GM21390 (cell line): ENCODE results near the gene CMTM2.
"Not testable (repeated sequence)": the region's sequence is repeated elsewhere in the genome, so short reads cannot be mapped to it uniquely, and the experiment has no call there.

Experiments used
- ATAC-seq: cut with Tn5 transposase; IDR thresholded peaks from one replicate; pipeline ENCODE4 v1.9.1; 2021; ENCODE audit not compliant: unreplicated experiment

The CMTM2 gene

DNA sequence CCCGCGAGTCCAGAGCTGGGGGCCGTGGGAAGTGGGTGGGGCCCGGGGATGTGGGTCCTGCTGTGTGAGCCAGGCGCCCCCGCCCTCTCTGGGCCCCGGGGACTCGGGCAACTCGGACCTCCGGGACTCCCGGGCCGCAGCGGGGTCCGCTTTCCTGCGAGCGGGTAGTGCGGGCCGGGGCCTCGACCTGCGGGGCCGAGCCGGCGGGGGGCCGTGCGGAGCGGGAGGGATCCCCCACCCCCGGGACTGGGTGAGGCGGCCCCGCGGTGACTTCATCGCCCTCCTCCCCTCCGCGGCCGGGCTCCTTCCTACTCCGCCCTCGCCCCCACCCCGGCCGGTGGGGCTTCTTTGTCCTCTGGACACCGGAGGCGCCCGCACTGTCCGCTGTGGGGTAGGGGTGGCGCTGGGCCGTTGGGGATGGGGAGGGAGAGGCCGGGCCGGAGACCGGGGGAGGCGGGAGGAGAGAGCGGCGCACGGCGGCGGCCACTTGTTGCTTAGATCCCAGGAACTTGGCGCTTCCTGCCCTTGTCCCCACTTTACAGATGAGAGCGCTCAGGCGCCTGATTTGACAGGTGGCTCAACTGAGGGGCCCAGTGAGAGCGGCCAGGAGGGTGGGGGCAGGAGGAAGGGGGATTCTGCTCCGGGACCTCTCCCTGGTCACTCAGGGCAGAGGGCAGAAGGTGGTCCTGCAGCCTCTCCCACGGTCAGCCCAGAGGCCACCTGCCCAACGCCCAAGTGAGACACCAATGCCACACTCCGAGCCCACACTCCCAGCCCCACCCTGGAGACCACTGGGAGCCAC lies 26.1 kb downstream of the CMTM2 start:
- ATAC-seq = no peak

DNA sequence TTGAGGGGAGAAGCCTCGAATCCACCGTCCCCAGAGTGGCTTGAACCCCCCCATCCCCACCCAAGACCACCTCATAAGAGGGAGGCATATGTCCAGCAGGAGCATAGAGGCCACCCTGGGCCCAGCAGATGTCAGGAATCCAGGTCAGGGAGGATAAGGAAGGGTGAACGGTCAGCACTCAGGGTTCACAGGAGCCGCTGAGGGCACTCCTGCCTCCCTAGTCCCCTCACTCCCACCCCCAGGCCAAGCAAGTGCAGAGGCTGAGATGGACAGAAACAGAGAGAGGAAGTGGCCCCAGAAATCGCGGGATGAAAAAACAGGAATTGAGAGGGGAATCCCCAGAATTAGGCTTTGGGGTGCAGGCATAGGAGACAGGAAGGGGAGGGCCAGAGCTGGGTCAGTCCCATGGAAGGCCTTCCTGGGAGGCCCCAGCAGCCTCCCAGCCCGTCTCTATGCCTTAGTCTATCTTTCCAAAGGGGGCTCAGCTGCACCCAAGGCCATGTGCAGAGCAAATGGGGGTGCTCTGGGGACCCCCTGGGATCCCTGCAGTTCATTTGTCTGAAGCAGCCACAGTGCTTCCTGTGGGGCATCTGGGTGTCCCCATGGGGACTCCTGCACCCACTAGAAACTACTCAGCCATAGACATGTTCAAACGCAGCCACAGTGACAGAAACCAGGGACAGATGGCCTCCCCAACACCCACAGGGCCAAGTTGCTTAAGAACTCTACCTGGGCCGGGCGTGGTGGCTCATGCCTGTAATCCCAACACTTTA lies 26.9 kb downstream of the CMTM2 start:
- no peak for ATAC-seq

DNA sequence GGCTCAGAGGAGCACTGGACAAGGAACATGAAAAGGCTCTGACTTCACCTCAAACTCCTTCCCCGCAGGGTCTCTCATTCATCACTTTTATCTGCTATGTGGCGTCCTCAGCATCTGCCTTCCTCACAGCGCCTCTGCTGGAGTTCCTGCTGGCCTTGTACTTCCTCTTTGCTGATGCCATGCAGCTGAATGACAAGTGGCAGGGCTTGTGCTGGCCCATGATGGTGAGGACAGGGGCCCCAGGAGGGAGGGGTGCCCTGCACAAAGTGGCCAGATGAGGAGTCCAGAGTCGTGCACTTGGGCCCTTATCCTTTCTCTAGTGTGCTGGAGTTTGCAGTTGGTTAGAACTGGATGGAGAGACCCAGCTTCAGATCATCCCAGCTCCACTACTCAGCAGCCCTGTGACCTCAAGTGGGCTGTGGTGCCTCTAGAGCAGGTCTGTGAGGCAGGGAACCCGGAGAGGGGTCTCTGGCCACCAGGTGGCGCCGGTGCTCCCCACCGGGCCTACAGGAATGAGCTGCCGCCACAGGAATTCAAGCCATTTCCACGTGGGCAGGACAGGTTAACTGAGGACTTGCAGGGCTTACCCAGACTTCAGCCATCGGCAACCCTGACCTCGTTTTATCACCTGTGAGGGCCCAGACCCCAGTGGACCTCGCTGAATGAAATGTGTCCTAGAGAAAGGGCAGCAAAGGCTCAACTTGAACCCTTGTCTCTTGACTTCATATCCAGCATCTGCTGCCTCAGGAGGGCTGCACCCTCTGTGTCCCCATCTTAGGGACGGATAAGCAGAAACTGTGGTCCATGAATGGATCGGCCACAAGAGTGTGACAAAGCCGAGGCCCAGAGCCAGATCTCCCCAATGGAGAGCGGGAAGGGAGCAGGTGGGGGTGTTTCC lies 29.2 kb downstream of the CMTM2 start:
- peak; percentile 53 for ATAC-seq

DNA sequence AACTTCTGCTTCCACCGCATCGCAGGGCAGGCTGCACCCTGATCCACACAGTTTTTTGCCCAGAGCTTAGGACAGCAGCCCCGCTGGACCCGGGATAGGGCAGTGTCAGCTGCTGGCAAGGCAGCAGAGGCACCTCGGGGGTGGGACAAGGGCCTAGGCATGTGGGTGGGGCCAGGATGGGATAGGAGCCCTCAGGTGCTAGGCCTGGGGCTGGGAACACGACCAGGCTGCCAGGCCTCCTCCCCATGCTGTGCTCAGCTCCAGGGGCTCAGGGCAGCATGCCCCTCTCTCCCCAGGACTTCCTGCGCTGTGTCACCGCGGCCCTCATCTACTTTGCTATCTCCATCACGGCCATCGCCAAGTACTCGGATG lies 29.9 kb downstream of the CMTM2 start:
- ATAC-seq = no peak

DNA sequence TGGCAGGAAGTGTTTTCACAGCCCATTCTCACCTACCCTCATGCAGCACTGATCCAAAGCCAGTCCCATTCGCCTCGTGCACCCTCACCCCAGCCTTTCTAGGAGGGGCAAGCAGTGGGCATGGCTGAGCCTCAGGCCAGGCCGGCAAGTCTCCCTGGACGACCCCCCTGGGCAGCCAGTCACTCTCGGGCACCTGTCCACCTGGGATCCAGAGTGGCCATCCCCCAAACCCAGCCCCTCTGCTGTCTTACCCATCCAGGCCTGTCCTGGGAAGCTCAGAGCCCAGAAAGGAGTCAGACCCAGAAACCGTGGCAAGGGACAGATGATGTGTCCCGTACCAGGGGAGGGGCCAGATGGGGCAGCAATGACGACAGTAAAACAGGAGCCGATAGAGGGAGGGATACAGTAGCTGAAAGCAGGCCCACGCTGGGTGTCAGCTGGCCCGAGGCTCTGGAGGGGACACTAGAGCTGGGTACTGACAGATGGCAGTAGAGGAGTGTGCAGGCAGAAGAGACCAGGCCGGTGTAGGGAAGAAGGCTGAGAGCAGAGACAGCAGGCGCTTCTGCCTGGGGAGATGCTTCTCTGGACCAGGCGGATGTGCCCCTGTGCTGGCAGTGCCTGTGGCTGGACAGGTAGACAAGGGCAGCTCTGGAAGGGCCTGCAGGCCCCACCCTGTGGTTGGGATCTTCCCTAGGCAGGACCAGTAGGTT lies 31.0 kb downstream of the CMTM2 start:
- no peak for ATAC-seq

DNA sequence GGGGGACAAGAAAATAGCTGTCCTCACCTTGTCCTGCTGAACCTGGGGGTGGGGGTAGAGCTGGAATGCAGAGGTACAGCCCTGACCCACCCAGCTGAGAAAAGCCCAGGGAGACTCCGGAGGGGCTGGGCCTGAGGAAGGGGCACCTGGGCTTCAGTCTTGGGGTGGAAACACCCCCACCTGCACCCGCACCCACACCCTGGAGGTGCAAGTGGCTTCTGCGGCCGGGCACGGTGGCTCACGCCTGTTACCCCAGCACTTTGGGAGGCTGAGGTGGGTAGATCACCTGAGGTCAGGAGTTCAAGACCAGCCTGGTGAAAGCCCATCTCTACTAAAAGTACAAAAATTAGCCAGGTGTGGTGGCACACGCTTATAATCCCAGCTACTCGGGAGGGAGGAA lies 32.6 kb downstream of the CMTM2 start:
- not testable (repeated sequence) for ATAC-seq

DNA sequence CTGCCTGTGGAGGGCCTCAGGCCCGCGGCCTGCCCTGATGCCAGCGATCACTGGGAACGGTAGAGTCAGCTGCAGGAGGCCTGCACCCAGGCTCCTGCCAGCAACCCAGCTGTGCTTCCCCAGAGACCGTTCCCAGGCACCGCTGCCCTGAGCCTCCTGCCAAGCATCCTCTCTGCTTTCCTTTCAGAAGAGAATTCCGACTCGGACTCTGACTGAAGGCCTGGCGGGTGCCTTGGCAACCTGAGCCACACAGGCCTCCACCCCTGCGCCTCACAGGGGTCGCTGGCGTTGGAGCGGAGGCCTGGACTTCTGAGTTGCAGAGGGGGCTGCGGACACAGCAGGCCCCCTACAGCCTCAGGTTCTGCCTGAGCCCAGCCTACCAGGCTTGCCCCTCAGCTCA lies 33.2 kb downstream of the CMTM2 start:
- ATAC-seq = no peak

DNA sequence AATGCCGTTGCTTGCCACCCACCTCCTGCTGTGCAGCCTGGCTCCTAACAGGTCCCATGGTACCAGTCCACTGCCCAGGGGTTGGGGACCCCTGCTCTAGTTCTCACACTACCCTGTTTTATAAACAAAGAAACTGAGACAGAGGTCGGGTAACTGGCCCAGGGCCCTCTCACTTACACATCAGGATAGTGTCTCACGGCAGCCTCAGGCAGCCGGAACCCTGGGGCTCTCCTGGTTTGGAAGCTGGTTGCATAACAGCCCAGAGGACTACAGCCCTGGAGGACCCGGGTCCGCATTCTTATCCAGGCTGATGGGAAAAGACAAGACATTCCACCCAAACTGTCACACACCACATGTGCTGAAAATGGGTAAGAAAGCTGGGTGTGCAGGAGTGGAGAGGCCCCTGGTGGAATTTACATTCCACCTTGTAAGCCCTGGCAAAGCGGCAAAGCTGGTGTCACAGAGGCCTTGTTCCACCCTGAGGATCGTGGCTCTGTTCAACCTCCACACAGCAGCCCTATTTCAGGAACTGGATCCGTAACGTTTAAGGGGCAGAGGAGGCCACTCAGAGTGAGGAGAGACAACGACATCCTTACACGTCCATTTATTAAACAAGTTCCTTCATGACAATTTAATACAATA lies 35.0 kb downstream of the CMTM2 start:
- no peak for ATAC-seq

DNA sequence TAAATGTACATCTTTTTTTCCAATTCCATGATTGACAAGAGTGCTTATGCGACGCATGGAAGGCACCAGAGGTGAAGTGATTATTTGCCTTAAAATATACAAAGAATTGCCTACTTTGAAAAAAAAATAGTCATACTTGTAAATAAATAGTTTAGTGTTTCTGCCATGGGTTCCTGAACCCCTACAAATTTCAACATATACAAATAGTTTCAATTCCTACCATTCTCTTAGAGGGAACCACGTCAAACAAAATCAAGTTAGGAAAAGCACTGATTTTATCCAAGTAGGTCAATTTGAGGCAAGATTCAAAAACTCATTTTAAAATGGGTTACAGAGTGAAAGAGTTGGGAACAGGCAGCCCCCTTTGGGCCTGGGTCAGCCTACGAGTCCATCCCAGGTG lies 36.9 kb downstream of the CMTM2 start:
- no peak for ATAC-seq

DNA sequence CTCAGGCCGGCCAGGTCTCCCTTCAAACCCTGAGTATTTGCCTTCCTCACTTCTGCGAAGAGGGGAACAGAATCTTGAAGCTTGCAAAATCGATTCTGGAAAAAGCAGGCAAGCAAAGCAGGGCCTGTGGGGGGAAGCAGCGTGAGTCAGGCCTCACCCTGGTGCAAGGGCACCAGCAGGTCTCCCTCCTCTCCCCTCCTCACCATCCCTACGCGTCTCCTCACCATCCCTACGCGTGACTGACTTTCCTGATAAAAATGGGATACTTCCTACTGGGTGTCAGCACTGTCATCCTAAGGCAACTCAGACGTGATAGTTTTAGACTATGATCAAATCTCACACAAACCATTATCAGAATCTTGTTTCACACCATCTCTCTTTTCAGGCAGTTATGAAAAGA lies 37.3 kb downstream of the CMTM2 start:
- ATAC-seq = no peak

DNA sequence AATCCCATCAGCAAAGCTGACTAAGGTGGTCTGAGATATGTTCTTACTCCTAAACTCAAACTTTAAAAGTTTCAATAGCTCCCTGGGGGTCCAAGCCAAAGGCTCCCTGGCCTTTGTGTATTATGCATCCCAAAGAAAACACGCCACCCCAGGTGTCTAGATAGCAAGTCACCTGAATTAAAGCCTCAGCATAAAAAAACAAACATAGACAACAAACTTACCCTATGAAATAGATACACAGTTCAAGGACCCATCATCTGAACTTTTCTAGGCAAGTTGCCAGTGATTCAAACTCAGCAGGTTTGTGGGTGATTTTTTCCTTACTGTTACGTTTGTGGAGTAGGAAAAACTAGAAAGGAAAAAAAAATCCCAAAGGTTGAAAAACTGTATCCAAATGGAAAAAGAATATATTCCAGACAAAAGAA lies 37.8 kb downstream of the CMTM2 start:
- no peak for ATAC-seq

DNA sequence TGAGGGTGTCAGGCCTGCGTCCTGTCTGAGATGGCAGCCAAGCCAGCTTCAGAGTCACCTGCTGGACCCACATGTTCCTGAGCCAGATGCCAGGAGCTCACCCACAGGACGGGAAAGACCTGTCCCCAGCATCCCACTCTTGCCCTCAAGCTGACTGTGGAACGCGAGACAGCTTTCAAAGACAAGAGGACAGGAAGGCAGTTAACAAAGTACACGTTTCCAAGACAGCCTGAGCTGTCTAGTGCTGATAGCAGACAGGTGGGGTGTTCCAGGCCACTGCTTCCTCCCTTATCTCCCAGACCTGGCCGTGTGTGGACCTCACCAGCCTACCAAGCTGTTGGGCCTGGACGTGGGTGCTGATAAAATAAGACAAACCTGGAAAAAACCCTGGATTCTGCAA lies 38.5 kb downstream of the CMTM2 start:
- no peak for ATAC-seq

DNA sequence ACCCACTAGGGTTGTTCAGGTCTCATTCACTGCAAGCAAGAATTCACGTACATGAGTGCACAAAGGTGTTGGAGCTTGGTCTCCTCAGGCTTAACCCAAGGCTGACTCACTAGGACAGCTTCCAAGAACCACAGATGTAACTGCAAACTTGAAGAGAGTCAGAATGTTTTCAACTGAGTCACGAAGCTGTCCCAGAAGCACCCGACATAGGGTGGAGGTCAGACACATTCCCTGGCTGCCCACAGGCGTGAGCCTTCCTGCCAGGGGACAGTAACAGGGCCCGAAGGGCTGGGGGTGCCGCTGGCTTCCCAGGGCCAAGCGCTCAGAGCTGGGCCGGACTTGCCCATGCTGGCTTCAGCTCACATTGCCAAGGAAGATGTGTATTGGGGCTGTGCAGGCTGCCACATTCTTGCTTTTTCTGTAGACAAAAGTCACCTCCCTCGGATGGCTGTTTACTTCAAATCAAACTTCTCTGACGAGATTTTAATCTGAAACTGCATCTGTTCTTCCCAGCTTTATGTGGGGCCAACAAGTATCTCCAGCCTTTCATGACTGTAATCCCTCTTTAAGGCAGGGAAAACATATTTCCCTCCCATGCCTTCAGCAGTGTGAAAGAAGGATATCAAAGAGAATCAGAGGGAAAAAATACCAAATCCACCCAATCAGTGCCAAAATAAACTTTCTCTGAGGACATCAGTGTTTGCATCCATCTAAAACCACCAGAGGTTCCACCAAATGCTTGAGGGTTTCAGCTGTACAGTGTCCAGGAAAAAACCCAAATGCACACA lies 39.5 kb downstream of the CMTM2 start:
- no peak for ATAC-seq

DNA sequence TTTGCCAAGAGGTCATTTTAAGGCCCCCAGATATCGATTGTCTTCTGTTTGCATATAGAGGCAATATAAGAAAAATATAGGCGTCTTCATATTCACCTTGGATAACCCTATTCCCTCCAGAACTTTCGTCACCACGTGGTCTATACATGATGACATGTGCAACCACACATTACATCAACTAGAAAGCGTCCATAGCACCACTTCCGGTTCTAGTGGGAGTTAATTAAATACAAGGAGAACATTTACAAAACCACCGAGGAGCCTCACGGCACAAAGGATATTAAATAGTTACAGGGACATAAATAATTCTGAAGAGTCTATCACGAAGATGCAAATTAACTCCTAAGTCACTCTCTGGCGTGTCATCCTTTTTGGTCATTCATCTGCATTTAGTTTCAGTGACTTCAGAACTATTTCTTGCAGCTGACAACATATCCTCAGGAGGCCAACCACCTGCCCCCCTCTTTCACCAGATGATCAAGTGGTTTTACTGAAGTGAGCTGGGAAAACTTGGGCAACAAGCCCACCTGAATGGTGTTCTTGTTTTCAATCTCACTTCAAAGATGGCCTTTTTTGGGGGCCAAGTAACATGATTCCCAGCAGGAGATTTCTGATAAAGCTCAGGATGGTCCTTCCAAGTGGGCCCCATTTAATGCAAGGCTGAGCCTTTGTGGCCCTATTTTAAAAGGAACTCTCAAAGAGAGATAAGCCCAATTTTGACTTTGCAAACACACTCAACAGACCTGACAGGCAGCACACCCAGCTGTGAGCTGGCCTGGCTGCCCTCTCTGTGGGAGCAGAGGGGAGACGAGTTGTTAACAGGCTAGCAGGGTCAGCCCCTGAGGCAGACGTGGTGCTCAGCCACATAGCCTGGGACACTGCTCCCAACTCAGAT lies 40.5 kb downstream of the CMTM2 start:
- ATAC-seq = no peak

DNA sequence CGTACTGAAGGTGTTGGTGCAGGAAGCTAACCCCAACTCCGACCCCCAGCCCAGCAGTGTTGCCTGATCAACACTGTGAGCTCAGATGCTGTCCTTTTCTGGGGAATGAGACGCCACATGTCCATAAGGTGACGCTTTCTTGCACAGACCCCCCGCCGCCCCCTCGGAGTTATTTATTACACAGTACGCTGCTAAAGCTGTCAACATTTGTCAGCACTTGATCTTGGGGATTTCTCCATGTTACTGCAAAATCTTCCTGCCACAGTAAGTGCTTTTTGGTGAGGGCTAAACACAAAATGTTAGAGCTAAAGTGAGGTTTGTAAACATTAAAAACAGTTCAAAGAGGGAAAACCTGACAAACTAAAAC lies 41.1 kb downstream of the CMTM2 start:
- ATAC-seq = no peak

DNA sequence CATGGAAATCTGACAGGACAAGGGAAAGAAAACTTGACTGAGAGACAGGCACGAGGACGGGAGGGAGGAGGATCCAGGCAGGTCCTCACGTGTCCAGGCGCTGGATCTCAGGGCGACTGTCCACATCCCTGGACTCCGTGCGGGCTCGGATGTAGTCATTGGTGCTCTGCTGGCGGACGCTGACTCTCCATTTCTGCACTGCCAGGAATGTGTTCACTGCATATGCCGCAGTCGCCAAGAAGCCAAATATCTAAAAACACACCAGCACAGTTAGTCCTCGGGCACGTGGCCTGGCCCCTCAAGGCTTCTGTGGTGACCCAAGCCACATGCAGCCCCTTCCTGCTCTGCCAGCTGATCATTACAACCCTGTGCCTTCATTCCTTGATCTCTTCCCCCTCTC lies 42.7 kb downstream of the CMTM2 start:
- no peak for ATAC-seq

DNA sequence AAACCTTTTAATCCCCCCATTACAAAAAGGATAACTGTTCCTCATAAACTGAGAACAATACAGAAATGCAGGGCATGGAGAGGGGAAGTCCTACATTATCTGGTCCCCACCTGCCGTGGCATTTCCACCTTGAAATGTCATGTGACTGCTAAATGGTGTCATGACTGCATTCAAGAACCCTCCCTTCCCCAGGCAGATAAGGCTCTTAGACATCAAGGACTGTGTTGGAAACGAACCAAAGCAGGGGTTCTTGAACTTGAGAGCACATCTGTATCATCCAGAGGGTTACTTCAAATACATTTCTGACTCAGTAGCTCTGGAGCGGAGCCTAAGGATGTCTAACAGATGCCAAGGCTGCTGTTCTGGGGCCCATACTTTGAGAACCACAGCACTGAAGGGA lies 43.6 kb downstream of the CMTM2 start:
- ATAC-seq = no peak

DNA sequence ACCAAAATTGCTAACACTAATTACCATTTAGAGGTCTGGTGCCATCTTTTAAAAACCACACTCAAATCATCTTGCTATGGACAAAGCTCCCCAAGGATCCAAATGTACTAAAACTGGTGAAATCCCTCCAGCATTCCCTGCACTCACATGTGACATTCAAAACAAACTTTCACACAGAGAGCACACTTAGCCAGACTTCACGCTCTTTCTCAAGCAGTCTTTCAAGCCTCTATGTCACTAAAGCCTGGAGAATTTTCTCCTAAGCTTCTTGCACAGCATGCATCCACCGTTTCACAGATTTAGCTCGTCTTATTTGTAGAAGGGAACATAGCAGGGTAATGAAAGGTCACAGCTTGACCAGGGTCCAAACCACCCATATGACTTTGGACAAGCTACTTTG lies 44.5 kb downstream of the CMTM2 start:
- no peak for ATAC-seq
